GM21390 (cell line): Measurements from ENCODE around the gene ADPRH.
"Not testable (repeated sequence)": the region's sequence is repeated elsewhere in the genome, so short reads cannot be mapped to it uniquely, and the experiment has no call there.

Source experiments
- ATAC-seq: cut with Tn5 transposase; IDR thresholded peaks from one replicate; pipeline ENCODE4 v1.9.1; 2021; ENCODE audit not compliant: unreplicated experiment

The ADPRH gene

DNA sequence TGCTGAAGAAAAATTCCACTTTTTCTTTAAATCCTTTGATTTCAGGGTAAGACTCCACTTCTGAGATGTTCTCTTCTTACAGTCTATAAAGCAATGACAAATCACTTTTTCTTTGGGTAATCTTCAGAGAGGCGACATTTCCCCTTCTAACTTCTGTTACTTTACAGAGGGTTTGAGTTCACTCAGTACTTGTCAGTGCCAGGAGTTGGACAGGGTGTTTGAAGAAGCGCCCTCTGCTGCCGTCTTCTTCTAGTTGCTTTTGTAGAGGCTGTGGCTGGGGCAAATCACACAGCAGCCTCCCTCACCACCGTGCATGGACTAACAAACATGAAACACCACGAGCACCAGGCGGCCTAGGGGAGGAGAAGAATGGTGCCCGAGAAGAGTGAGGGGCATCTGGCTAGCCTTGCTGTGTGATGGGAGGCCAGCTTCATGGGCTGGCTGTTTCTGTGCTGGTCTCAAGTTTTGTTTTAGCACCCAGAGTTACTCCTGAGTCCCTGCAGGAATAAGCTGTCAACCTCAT is 19.8 kb upstream of the ADPRH start, which contains the start of gene CD80:
Gene CD80 (minus strand): TSS at position 174 of the 523 bp plus-strand sequence. CDS start 1,886 bp downstream, outside the sequence.
- ATAC-seq = peak; percentile 52

DNA sequence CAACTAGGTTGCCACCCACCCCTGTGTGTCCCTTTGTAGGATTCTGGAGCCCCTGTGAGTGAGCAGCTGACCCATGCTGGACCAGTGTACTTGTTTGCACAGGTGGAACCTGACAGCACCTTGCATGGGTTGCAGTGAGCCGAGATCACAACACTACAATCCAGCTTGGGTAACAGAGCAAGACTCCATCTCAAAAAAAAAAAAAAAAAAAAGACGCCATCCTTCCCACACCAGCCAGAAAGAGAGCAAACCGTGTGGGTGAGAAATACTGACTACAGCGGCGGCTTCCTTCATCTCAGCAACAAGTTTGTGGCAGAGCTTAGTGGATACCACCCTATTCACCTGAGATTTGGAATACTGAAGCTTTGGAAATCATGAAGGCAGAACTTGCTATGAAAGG is 19.1 kb upstream of the ADPRH start:
- ATAC-seq = peak; percentile 1

DNA sequence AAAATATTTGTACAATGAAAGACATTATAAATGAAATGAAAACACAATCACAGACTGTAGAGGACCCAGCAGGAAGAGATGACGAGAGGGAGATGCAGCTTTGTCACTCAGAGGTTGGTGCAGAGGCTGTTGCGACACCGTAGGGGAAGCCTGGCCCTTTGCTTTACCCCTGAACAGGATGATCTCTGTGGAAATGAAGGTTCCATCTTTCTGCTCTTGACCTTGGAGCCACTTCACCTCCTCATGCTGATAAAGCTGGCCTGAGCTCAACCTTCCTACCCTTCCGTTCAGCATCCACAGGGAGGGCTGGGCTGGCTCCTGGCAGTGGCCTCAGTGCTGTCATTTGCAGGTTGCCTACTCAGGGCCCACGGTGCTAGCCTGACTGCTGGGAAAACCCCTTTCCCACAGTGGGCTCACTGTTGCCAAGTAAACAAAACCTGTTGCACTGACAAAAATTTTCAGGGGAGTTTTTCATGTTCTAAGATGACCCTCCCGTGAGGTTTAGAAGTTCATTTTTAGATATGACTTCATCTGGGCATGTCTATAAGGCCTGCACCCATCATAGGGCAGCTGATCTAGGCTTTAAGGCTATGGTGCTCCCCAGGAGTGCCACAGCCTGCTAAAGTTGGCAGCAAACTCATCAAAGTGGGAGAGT is 16.9 kb upstream of the ADPRH start:
- ATAC-seq = peak; percentile 60

DNA sequence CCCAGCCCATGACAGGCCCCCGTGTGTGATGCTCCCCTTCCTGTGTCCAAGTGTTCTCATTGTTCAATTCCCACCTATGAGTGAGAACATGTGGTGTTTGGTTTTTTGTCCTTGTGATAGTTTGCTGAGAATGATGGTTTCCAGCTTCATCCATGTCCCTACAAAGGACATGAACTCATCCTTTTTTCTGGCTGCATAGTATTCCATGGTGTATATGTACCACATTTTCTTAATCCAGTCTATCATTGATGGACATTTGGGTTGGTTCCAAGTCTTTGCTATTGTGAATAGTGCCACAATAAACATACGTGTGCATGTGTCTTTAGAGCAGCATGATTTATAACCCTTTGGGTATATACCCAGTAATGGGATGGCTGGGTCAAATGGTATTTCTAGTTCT is 16.0 kb upstream of the ADPRH start:
- not testable (repeated sequence) for ATAC-seq

DNA sequence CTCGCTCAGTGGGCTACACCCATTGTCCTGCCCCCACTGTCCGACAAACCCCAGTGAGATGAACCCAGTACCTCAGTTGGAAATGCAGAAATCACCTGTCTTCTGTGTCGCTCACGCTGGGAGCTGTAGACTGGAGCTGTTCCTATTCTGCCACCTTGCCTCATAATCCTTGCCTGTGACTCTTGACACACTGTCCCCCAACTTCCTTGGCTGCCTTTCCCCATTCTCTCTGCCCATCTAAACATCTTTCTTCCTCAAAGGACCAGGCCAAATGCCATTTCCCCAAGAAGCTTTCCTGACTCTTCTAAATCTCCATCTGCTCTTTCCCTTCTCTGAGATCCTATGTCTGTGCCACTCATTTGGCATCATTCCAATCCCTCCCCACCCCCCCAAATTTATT is 10.1 kb upstream of the ADPRH start:
- no peak for ATAC-seq

DNA sequence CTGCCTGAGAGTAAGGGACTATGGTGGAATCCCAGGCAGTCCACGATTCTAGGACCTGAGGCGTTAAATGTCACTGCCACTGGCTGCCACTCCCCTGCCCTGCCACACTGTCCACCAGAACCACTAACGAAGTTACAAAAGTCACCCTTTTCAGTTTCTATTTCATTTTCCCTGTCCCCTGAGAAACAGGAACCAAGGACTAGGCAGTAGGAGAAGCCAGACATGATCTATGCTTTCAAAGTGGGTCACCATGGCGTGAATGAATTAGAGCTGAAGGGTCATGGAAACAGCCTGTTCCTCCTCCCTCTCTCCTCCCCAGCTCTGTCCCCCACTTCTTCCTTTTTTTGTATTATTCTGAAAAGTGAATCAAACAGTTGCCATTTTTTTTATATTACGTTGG is 9.1 kb upstream of the ADPRH start:
- no peak for ATAC-seq

DNA sequence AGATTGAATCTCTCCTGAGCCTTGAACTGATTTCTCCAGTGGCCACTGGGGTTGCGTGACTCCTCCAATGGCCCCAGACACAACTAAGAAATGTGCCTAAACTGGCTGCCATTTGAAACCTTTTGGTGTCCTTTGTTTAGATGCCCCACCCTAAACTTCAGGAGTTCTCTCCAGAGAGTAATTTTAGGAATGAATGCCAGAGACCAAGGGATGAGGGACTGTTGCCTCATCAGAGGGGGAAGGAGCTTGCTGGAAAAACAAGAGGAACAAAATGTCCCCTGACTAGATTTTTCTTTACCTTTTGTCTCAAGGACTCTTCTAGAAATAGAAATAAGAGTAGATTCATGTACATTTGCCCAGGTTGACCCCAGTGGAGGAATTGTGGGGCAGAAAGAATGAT is 8.1 kb upstream of the ADPRH start:
- no peak for ATAC-seq

GRCh38 chr3:119571688-119572087 is 7.6 kb upstream of the ADPRH start:
- no peak for ATAC-seq

DNA sequence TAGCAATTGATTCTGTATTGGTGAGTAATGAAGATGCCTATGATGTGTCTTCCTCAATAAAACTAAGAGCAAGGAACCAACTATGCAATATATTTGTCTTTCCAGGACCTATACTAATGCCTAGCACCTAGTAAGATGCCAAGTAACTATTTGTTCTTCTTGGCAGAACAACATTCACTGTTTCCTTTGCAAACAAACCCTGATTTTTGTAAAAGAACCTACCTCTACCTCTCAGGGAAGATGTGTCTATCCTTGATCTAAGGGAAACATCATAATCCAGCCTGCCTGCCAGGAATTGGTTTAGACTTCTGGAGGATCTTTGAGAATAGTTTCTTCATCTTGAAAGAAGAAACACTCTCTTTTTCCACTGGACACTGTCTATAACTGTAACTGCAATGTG is 3.8 kb upstream of the ADPRH start:
- ATAC-seq = no peak

- peak; percentile 67 for ATAC-seq
Measured at GRCh38 chr3:119580067-119580760, 922 bp downstream of the ADPRH start.

DNA sequence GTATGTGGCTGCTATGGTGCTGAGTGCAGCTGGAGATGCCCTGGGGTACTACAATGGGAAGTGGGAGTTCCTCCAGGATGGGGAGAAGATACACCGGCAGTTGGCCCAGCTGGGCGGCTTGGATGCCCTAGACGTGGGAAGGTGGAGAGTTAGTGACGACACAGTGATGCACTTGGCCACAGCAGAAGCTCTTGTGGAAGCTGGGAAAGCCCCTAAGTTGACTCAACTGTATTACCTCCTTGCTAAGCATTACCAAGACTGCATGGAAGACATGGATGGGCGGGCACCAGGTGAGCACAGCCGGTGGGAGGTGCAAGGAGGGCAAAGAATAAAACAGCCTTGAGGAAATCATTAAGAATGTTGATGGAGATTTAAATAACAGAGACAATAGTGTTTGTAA is 2.9 kb downstream of the ADPRH start:
- ATAC-seq = no peak

GRCh38 chr3:119585208-119585607 is 5.9 kb downstream of the ADPRH start:
- no peak for ATAC-seq

- no peak for ATAC-seq
Measured at GRCh38 chr3:119585856-119586570, 6.7 kb downstream of the ADPRH start.

DNA sequence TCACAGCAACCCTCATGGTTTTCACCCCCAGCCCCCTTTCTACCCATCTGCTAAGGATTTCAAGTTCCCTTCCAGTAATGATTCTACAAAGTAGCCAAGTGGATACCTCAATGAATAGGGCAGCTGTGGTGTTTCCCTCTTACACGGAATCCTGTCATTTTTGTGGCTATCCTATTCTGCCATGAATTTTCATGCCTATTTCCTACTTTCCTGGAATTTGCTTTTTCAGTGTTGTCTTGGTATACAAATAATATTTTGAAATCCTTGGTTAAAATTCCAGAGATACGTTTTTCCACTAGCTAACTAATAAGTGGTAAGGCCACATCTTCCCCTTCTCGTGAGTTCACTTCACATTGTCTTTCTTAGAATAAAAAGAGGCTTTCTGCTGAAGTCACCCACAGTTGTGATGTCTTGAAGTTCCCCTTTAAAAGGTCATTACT is 7.5 kb downstream of the ADPRH start:
- no peak for ATAC-seq

DNA sequence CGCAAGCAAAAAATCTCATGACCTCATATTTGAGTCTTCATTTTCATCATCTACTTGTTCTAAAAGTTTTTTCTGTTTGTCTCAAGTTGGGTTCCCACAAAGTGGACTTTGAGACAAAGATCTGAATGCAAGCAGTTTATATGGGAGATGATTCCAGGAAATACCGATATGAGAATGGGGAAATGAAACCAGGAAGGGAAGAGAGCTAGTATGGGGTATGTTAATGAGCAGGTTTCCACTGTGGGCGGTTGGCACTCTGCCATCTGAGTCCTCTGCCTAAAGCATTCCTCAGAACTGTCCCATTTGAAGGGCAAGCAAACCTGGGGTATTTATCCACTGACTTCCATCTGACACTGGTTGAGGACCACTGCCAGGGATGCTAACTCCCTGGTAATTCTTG is 8.8 kb downstream of the ADPRH start:
- no peak for ATAC-seq

DNA sequence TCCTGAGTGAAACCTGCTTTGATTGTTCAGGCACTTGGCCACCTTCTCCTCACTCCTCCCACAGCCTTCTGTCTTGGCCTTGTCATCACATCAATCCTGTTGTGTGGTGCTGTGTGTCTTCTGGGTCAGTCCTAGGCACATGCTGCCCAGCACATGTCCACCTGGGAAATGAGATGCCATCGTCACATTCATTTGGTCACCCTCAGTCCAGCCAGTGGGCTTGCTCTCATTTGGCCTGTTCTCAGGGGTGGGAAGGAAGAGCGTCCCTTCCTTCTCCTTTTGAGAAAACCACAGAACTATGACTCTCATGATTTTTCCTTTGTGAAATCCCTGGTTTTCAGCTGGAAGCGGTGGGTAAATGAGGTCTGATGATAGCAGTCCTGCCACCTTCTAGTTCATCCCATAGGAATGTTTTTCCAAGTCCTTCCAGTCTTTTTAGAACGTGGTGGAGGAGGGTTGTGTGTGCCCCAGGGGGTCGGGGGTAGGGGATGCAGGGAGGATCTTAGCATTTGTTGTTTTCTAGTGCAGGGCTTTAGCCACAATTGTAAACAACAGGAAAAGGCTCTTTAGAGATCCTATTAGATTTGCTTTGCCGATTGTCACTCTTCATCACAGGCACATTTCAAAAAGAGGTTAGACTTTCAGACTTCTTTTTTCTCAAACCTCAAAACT is 9.9 kb downstream of the ADPRH start:
- no peak for ATAC-seq

DNA sequence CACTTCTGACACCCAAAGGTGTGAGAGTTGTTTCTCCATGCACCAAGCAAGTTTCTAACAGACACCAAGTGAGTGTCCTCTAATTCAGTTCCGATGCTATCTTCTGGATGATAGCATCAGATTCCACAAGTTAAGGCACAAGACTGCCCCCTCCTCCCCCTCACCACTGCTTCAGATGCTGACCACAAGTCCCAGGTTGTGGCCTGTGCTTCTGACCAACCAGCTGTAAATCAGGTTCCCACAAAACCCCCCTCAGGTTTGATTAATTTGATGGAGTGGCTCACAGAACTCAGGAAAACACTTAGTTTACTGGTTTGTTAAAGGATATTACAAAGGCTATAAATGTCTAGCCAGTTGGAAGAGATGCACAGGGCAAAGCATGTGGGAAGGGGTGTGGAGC is 11.4 kb downstream of the ADPRH start:
- no peak for ATAC-seq

- no peak for ATAC-seq
Measured at GRCh38 chr3:119592861-119593260, 13.6 kb downstream of the ADPRH start.

DNA sequence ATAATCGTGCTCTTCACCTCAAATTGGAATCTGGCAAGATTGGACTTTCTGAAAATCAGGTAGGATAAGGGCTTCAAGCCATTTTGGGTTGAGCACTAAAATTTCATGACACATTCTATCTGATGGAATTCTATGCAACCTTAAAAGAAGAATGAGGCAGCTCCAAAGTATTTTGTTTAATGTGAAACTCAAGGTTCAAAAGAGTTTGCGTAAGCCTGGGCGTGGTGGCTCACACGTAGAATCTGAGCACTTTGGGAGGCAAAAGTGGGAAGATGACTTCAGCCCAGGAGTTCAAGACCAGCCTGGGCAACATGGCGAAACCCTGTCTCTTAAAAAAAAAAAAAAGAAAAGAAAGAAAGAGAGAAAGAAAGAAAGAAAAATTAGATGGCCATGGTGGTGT is 14.8 kb downstream of the ADPRH start:
- ATAC-seq = no peak

DNA sequence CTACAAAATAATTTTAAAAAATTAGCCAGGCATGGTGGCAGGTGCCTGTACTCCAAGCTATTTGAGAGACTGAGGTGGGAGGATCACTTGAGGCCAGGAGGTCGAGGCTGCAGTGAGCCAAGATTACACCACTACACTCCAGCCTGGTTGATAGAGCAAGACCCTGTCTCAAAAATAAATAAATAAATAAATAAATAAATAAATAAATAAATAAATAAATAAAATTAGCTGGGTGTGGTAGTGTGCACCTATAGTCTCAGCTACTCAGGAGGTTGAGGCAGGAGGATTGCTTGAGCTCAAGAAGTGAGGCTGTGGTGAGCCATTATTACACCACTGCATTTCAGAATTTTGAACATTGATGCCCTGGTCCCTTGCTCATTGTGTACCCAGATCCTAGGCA is 15.6 kb downstream of the ADPRH start:
- not testable (repeated sequence) for ATAC-seq

GRCh38 chr3:119595639-119596334 is 16.5 kb downstream of the ADPRH start:
- no peak for ATAC-seq
